Nephron progenitor cell (in vitro differentiated cells): ENCODE results near the gene GPHA2.

Experiments used
- DNase-seq: peaks from one replicate; pipeline ENCODE4 v3.0.0; 2021
- H3K27ac Mint-ChIP-seq: 2 replicates; pipeline ENCODE4 v1.8.0; 2021; ENCODE audit warnings: mild to moderate bottlenecking, moderate library complexity, mixed read lengths
- H3K27me3 Mint-ChIP-seq: 2 replicates; pipeline ENCODE4 v1.8.0; 2021; ENCODE audit warnings: mild to moderate bottlenecking, low read depth, mixed read lengths; ENCODE audit not compliant: poor library complexity
- H3K36me3 Mint-ChIP-seq: 2 replicates; pipeline ENCODE4 v1.8.0; 2021; ENCODE audit warnings: low read depth, mixed read lengths
- H3K4me1 Mint-ChIP-seq: 2 replicates; pipeline ENCODE4 v1.8.0; 2021; ENCODE audit warnings: mixed read lengths
- H3K4me3 Mint-ChIP-seq: 2 replicates; pipeline ENCODE4 v1.8.0; 2021; ENCODE audit warnings: mild to moderate bottlenecking, moderate library complexity, mixed read lengths
- H3K9me3 Mint-ChIP-seq: 2 replicates; pipeline ENCODE4 v1.8.0; 2021; ENCODE audit warnings: mild to moderate bottlenecking, moderate library complexity, mixed read lengths
- TF ChIP-seq, protein P1 (sequence below): fragments of 200-600 bp; sonication (generic); IDR thresholded peaks from 2 replicates; pipeline ENCODE4 v1.5.0; 2021; ENCODE audit warnings: antibody characterized with exemption

Gene GPHA2

DNA sequence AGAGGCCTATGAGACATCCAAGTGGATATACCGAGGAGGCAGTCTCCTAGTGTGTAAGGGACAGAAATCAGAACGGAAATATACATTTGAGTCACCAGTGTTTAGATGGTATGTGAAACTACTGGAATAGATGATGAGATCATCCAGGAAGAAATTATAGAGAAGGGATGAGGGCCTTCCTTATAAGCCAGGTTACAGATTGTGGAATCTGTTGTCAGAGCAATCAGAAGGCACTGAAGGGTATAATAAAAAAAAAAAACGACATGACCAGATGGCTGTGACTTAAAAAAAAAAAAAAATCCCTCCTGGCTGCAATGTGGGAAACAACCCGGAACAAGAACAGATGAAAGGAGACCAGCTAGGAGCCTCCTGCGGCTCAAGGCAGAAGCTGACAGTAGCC lies 33.5 kb upstream of the GPHA2 start:
- Mint-ChIP-seq H3K9me3 (peaks cover 4% of the 10 kb centered on the region), H3K4me3 (no peak overlapping the region), H3K27me3 (peaks cover 5% of the 10 kb centered on the region), H3K4me1 (peaks cover 21% of the 10 kb centered on the region), H3K36me3 (no peaks in the 10 kb centered on the region), H3K27ac (peak overlapping the region; percentile 37)
- TF ChIP-seq, protein P1, sequence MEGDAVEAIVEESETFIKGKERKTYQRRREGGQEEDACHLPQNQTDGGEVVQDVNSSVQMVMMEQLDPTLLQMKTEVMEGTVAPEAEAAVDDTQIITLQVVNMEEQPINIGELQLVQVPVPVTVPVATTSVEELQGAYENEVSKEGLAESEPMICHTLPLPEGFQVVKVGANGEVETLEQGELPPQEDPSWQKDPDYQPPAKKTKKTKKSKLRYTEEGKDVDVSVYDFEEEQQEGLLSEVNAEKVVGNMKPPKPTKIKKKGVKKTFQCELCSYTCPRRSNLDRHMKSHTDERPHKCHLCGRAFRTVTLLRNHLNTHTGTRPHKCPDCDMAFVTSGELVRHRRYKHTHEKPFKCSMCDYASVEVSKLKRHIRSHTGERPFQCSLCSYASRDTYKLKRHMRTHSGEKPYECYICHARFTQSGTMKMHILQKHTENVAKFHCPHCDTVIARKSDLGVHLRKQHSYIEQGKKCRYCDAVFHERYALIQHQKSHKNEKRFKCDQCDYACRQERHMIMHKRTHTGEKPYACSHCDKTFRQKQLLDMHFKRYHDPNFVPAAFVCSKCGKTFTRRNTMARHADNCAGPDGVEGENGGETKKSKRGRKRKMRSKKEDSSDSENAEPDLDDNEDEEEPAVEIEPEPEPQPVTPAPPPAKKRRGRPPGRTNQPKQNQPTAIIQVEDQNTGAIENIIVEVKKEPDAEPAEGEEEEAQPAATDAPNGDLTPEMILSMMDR: no peak
- no peak for DNase-seq

DNA sequence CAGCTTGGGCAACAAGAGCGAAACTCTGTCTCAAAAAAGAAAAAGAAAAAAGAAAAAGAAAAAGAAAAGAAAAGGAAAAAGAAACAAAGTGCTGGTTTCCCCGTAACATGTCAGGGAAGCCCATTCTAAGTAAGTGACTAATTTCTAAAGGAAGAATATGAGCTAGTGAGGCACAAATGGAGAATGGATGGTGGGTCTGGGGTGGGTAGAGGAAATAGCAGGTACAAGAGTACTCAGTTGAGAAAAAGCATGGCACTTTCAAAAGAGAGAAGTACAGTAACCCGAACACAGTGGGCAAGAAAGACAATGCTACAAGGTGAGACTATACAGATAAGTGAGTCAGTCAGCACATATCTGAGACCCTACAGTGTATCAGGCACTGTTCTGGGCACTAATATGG lies 31.7 kb upstream of the GPHA2 start:
- peaks cover 21% of the 10 kb centered on the region for H3K4me1 Mint-ChIP-seq
- no peak for DNase-seq
- TF ChIP-seq, protein P1: no peak
- H3K4me3 Mint-ChIP-seq: no peak overlapping the region
- H3K9me3 Mint-ChIP-seq: peaks cover 4% of the 10 kb centered on the region
- H3K27me3 Mint-ChIP-seq: peaks cover 5% of the 10 kb centered on the region
- no peaks in the 10 kb centered on the region for H3K36me3 Mint-ChIP-seq
- H3K27ac Mint-ChIP-seq: no peak overlapping the region

DNA sequence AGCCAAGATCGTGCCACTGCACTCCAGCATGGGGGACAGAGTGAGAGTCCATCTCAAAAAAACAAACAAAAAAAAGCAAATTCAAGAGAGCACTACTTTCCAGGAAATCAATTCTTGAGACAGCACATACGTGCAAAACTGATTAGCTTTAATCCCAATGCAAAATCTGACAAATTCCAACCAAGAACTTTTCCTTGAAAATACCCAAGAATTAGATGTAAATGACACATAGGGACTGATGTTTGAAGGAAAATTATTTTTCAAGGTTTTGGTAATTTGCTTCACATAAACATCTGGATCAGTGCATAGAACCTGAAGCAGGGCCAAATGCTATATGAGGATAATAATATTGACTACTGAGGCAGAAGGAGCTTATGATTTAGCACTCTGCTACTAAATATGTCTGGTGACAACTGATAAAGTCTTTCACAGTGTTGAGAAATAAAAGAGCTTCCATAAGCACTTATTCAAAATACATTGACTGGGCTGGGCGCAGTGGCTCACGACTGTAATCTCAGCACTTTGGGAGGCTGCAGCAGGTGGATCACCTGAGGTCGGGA lies 27.5 kb upstream of the GPHA2 start:
- Mint-ChIP-seq H3K9me3 (no peaks in the 10 kb centered on the region), H3K4me3 (no peak overlapping the region), H3K27ac (no peak overlapping the region), H3K27me3 (peaks cover 14% of the 10 kb centered on the region), H3K4me1 (peaks cover 13% of the 10 kb centered on the region), H3K36me3 (no peaks in the 10 kb centered on the region)
- TF ChIP-seq, protein P1: no peak
- DNase-seq: no peak

DNA sequence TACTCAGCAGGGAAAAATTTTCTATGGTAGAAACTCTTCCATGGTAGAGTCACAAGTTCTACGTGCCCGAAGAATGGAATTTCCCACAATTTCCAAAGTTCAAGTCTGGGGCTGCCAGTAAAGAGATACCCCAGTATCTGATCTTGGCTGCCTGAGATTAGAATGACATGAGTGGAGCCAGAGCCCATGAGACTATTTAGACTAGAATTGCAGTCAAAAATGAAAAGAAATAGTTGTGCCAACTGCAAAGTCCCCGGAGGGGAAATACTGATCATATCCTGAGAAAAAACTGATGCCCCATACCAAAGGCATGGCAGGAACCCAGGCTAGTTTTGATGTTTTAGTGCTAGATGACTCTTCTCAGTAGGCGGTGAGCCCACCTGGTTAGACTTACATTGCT lies 25.0 kb upstream of the GPHA2 start:
- no peak for DNase-seq
- H3K4me3 Mint-ChIP-seq: no peak overlapping the region
- no peaks in the 10 kb centered on the region for H3K36me3 Mint-ChIP-seq

DNA sequence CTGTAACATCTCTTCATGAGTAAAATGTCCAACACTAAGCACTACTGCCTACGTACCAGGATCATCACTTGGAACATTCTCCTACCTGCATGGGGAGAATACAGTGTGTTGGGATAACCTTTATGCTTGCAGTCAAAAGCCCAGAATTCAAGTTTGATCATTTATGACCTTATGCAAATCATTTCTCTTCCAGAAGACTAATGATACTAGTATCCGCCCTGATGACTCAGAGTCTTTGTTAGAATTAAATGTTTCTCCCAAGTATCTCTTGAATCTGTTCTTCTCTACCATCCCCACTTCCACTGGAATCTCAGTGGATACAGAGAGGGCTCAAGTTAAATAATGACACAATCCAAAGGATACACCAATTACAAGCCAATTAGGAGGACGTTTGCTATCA lies 23.8 kb upstream of the GPHA2 start:
- Mint-ChIP-seq H3K27ac (no peak overlapping the region), H3K36me3 (no peaks in the 10 kb centered on the region), H3K27me3 (peaks cover 25% of the 10 kb centered on the region), H3K4me3 (no peak overlapping the region), H3K4me1 (no peaks in the 10 kb centered on the region), H3K9me3 (no peaks in the 10 kb centered on the region)
- TF ChIP-seq, protein P1: no peak
- no peak for DNase-seq

More for the DNA sequence above, 25.0 kb upstream of the GPHA2 start:
- Mint-ChIP-seq H3K27ac (no peak overlapping the region), H3K27me3 (peaks cover 16% of the 10 kb centered on the region), H3K9me3 (no peaks in the 10 kb centered on the region), H3K4me1 (peaks cover 9% of the 10 kb centered on the region)
- TF ChIP-seq, protein P1: no peak

DNA sequence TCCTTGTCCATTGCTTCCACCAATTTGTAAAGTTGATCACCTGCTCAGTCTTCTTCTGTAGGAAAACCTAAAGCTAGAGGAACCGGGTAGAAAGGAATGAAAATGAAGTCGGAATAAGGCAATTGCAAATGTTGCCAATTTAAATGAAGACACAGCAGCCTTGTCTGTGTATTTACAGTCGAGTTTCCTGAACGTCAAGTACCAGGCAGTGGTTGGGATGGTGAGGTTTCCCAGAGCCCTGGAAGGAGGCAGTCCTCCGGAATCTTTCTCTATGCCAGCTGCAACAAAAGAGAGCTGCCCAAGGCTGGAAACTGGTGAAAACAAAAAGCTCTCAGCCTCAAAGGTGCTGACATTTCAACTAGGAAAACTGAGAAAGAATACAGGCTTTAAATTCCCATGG lies 18.5 kb upstream of the GPHA2 start:
- Mint-ChIP-seq H3K4me3 (no peak overlapping the region), H3K9me3 (no peaks in the 10 kb centered on the region), H3K27ac (no peak overlapping the region), H3K4me1 (no peaks in the 10 kb centered on the region), H3K36me3 (no peaks in the 10 kb centered on the region), H3K27me3 (peaks cover 40% of the 10 kb centered on the region)
- TF ChIP-seq, protein P1: no peak
- DNase-seq: no peak
